Occipital lobe (tissue), 2 donors: ENCODE results near the gene NRDC. TPM values are rescaled to one million over a fixed set of nuclear protein-coding genes. Genes with fewer than 3 reads are reported as not detected.
"Not testable (repeated sequence)": the region's sequence is repeated elsewhere in the genome, so short reads cannot be mapped to it uniquely, and the experiment has no call there.

Source experiments
- DNase-seq: peaks from one replicate; lab custom pipeline; 2025; lab: John Stamatoyannopoulos, UW
- total RNA-seq: library from RNA; depleted of rRNA; stranded (reverse); fragments of >200 nt; gene quantifications from one replicate; pipeline ENCODE4 v1.2.3, GENCODE V29; 2014

The NRDC gene
- 76.0 TPM for total RNA-seq

GRCh38 chr1:51878616-51879336 lies at the start of gene NRDC:
TSS of gene NRDC (minus strand) at chr1:51878727. CDS start at chr1:51878615, 112 bp downstream.
- peak; percentile 99 for DNase-seq

GRCh38 chr1:51927029-51927428 lies 48.5 kb upstream of the NRDC start:
- DNase-seq, result no peak

- no peak for DNase-seq
Observed at GRCh38 chr1:51926171-51926812, 47.8 kb upstream of the NRDC start.

- DNase-seq, result no peak
Observed at GRCh38 chr1:51924455-51924854, 45.9 kb upstream of the NRDC start.

DNA sequence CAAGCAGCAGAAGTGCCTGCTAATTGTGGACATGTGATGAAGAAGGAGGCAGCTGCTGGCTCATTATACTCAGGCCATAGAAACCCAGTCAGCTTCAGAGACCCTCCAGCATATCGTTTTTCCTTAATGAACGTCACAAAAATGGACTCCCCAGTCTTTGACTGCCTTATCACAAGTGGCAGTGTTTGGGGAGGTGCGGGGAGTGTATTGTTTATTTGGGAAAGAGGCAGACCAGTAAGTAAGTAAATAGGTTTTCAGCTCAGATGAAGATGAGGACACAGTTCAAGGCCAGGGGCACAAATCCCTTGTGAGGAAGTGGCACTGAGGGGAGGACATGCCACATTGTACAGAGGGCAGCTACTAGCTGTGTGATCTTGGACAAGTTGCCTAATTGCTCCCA lies 43.5 kb upstream of the NRDC start:
- DNase-seq, result no peak

- DNase-seq, result no peak
Observed at GRCh38 chr1:51920130-51920529, 41.6 kb upstream of the NRDC start.

- no peak for DNase-seq
Observed at GRCh38 chr1:51919684-51920083, 41.2 kb upstream of the NRDC start.

DNA sequence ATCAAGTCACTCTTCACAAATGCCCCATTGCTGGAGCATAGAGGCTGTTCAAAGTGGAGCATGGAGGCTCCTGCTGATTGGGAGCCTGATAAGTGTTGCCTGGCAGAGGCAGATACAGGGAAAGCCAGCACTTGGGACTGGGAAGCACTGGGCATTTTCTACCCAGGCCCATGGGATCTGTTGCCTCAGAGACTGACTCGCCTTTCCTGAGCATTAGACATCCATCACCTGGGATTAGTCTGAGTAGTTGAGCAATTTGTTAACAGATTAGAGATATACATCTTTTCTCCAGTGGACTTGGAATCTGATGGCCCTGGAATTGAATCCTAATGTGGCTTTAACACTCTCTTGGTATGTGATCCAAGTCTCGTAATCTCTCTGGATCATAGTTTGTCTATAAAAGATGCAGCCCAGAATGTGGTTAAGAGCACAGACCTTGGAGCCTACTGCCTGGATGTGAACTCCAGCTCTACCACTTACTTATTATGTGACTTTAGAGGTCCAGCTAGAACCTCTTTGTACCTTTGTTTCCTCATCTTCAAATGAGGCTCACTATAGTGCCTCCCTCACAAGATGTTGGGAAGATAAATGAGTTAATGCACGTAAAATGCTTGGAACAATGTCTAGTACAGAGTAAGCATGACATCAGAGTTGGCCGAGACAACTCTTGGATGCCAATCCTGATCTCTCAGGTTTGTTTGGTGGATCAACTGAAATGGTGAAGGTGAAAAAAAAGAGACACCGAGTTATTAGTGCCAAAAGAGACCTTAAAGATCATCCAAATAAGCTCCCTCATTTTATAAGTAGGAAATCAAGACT lies 38.3 kb upstream of the NRDC start:
- DNase-seq, result no peak

GRCh38 chr1:51915951-51916350 lies 37.4 kb upstream of the NRDC start:
- DNase-seq, result no peak

- no peak for DNase-seq
Observed at GRCh38 chr1:51912881-51913280, 34.4 kb upstream of the NRDC start.

- DNase-seq, result no peak
Observed at GRCh38 chr1:51910221-51911000, 31.9 kb upstream of the NRDC start.

GRCh38 chr1:51908499-51908898 lies 30.0 kb upstream of the NRDC start:
- no peak for DNase-seq

DNA sequence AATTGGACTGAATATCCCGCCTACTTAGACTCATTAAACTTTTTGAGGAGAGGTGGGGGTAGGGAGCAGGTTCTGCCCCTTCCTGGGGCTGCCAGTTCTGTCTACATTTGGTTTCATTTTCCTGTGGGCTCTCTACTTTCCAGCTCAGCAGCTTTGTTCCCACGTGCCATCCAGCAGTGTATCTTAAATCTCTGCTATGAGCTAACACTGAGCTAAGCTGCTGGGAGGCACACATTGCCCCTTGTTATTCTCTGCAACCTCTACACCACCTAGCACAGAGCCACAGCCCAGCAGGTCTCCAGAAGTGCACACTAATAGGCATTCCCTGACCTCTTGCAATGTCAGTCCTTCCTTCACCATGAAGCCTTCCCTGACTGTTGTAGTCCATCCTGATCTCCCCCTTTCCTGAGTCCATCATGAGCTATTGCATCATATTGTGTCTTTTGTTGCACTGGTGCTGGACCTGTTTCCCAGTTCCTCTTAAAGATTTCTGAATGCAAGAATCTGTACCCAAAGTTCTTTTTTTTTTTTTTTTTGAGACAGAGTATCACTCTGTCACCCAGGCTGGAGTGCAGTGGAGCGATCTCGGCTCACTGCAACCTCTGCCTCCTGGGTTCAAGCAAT lies 28.7 kb upstream of the NRDC start:
- no peak for DNase-seq

DNA sequence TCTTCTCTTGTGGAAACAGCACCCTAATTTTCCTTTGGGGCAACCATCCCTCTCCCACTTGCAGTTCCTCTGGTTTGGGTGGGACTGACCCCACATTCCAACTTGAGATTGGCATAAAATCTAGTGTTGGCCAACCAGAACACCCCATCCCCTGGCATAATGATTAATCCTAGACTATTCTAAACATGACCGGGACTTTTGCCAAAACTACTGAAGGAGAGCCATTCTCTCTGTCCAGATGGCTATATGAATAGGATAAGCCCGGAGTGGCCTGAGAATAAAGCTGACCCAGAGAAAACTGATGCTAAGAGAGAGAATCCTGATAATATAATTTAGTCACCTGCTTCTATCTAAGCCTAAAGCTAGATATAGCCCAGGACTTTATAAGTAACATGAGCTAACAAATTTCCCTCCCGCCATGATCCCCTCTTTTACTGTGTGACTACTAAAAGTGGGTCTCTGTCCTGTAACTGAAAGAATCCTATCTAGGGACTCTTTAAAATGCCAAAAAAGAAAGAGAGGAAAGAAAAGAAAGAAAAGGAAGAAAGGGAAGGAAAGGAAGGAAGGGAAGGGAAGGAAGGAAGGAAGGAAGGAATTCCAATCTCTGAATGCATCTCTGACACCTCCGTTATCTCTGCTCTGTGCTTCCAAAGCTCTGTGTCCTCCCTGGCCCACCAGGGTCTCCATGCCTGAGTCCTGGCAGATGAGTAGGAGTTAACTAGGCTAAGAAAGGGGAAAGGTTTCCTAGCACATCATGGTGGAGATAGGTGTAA lies 28.0 kb upstream of the NRDC start:
- no peak for DNase-seq

DNA sequence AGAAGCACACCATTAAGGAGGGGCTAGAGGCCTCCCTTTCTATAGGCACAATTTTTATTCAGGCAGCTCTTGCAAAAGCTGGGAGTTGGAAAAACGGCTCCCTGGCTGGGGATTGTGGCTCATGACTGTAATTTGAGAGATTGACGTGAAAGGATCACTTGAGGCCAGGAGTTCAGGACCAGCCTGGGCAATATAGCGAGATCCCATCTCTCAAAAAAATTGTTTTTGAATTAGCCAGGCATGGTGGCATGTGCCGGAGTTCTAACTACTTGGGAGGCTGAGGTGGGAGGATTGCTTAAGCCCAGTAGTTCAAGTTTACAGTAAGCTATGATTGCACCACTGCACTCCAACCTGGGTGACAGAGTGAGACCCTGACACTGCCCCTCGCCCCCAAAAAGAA lies 23.9 kb upstream of the NRDC start:
- no peak for DNase-seq

DNA sequence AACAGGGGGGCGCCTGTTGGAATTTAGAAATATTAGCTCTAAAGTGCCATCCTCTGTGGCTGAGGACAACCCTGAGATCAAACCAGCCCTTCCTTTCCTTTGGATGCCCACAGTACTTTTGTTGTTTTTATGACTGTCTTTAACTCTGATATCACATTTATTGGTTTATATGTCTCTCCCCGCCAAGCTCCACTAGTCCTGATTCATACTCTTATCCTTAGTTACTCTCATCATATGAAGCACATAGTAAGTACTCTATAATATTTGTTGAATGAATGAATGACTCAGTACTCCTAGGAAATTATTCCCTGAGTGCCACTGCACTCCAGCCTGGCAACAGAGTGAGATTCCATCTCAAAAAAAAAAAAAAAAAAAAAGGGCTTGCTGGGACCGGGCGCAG lies 22.6 kb upstream of the NRDC start:
- no peak for DNase-seq

- DNase-seq, result no peak
Observed at GRCh38 chr1:51899022-51899421, 20.5 kb upstream of the NRDC start.

GRCh38 chr1:51898090-51898734 lies 19.7 kb upstream of the NRDC start:
- DNase-seq, result no peak

GRCh38 chr1:51897699-51898031 lies 19.1 kb upstream of the NRDC start:
- no peak for DNase-seq

- not testable (repeated sequence) for DNase-seq
Observed at GRCh38 chr1:51894748-51895147, 16.2 kb upstream of the NRDC start.
